ENCODE measurements around the gene APRT.

GRCh38 chr16:88821168-88821850 lies 9.6 kb upstream of the APRT start:
- TF ChIP-seq CTCF (IDR thresholded peaks at IDR 0.05; ENCODE audit: low read depth, low read length) (peak; percentile 11; the same call in 1 of the 2 replicates), EZH2phosphoT487 (IDR thresholded peaks at IDR 0.05; ENCODE audit: low read depth) (no peak)

Measured in OCI-LY3 (cell line).